ENCODE measurements around the gene ALG8.
A peak's percentile ranks its signal among the peaks of the same experiment; 100 is the strongest.
"Not testable (repeated sequence)": the region's sequence is repeated elsewhere in the genome, so short reads cannot be mapped to it uniquely, and the experiment has no call there.

ALG8 gene

DNA sequence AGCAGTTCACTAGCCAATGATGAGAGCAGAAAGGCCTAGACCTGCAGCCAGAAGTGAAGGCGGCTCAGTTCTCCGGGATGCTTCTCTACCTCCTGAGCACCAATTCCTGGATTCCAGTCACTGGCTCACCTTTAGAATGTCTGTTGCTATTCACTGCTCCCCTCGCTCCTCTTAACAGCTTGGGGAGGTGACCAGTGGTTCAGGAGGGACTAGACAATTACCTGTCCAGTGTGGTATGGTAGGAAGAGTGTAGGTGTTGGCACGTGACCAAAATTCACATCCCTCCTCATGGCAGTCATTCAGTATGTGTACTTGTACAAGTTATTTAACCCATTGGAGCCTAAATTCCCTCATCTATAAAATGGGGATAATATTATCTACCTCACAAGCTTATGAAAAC lies 71.7 kb downstream of the ALG8 start:
- DNase-seq = no peak

DNA sequence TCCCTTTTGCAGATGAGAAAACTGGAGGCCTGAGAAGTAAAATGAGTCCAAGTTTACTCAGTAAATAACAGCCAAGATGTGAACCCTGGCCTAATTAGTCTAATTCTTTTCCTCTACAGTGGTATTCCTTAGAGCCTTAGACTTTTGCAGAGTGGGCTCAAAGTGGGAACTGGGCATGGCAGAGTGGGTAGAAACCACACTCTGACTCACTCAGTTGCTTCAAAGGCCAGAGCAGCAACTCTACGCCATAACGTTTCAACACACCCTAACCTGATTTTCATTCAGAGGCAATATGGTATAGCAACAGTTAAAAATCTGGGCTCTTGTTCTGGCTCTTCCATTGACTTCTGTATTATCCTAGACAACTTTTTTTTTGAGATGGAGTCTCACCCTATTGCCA lies 73.0 kb downstream of the ALG8 start:
- DNase-seq = no peak

DNA sequence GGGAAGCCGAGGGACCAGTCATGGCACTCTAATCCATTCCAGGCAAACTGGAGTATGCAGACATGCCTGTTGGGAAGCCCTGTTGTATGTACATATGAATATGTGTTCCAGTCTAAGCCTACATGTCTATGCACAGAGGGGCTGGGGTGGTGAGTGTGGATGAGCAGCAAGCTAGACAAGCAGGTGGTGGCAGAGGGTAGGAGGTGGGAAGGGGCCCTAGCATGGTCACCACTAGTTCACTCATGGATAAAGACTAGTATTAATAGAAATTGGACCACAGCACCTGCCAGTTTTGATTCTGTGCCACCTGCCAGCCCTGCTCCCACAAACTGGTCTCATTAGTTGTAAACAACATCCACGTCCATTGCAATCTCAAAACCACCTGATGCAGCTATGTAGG lies 74.2 kb downstream of the ALG8 start:
- DNase-seq = no peak

DNA sequence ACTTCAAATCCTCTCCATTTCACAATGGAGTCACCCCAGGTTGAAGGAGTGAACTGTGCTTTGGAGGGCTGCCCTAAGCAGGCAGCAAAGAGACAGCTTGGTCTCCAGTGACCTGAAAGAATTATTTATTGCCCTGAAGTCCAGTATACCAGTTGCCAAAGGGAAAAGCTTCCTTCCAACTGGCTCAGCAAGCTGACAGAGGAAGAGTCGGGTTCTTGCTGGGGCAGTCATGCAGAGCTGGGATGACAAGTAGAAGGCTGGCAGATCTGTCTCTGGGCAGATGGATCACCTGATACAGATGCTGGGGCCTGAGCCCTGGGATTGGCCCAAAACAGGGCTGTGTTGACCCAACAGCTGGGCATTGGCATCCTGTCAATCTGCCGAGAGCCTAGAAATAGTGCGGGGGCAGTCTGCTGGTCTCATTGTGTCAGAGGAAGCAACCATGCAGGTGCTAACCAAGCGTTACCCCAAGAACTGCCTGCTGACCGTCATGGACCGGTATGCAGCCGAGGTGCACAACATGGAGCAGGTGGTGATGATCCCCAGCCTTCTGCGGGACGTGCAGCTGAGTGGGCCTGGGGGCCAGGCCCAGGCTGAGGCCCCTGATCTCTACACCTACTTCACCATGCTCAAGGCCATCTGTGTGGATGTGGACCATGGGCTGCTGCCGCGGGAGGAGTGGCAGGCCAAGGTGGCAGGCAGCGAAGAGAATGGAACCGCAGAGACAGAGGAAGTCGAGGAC lies 75.8 kb downstream of the ALG8 start, which contains the start of gene THRSP:
Gene THRSP (plus strand): TSS at position 422 of the 742 bp plus-strand sequence. CDS start 21 bp downstream, at position 443.
- DNase-seq = no peak

DNA sequence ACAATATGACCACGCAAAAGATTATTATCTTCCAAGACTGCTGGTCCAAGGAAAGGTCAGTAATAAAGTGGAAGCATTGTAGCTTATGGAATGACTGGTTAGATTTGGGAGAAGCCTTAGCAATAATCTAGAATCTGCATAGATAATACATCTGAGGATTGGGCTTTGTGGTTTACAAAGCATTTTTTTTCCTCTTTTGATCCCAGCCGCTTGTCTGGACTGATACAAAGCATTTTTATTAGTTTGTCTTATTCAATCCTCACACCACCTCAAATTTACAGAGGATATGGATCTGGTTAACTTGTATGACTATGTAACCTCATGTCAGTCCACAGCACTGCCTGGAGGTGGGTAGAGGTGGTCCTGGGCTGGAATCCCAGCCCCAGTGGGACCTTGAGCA lies 76.8 kb downstream of the ALG8 start:
- no peak for DNase-seq

DNA sequence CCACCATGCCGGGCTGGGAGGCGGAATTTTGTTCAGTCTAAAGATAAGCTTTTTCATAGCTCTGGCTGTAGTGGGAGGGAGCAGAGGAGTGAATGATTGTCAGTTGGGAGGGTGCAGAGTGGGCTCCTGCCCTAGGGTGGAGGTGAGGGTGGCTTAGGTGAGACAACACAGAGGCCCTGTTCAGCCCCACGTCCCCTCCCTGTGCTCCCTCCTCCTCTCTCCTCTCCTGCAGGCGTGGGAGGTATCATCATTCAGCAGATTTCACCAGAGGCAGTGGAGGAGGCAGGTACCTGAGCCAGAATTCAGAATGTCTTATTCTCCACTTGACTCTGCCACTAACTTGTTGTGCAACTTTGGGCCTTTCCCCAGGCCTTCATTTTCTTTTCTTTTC lies 77.5 kb downstream of the ALG8 start:
- DNase-seq = no peak

DNA sequence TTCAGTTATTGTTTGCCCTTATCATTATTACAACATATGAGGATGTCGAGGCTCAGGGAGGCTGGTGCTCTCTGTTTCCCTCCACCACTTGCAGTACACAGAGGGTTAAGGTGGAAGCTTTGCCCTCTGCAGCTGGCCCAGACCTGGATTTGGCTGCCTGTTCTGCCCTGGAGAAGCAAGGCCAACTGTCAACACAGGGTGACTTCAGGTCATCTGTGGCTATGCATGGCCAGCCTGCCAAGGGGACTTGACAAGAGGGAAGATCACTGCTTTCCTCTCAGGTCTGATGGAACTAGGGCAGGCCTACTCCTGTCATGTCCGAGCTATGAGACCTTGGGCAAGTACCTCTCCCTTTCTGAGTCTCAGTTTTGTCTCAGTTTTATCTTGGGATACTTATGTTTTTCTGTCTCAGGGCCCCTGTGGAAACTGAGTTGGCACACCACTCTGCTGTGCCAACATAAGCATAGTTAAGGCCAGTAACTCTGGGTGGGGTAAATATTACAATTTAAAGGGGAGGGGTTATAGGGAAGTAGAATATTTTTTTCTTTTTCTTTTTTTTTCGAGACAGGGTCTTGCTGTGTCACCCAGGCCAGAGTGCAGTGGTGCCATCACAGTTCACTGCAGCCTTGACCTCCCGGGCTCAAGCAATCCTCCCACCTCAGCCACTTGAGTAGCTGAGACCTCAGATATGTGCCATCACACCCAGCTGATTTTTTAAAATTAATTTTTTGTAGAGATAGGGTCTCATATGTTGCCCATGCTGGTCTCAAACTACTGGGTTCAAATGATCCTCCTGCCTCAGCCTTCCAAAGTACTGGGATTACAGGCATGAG lies 78.1 kb downstream of the ALG8 start:
- DNase-seq = no peak

DNA sequence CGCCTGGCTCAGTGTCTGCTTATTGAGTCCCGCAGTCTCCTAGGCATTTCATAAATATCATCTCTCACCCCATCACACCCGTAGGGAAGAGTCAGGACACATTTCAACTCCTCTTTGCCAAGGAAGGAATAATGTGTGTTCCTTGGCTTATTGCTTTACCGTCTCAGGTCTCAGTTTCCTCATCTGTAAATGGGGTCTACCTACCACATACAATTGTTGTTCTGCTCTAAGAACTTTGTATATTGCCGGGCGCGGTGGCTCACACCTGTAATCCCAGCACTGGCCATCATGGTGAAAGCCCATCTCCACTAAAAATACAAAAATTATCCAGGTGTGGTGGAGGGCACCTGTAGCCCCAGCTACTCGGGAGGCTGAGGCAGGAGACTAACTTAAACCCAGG lies 78.9 kb downstream of the ALG8 start:
- DNase-seq = no peak

DNA sequence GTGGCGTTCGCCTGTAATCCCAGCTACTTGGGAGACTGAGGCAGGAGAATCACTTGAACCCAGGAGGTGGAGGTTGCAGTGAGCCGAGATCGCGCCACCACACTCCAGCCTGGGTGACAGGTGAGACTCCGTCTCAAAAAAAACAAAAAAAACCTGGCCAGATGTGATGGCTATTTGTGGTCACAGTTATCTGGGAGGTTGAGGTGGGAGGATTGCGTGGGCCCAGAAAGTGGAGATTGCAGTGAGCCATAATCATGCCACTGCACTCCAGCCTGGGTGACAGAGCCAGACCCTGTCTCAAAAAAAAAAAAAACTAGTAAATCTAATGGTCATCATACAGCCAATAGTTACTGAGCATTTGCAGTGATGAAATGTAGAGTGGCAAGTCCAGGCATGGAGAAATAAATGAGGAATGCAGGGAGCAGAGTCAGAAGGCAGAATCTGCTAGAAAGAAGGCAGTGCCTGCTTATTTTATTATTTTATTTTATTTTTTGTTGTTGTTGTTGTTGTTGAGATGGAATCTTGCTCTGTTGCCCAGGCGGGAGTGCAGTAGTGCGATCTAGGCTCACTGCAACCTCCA lies 79.6 kb downstream of the ALG8 start:
- DNase-seq = not testable (repeated sequence)

DNA sequence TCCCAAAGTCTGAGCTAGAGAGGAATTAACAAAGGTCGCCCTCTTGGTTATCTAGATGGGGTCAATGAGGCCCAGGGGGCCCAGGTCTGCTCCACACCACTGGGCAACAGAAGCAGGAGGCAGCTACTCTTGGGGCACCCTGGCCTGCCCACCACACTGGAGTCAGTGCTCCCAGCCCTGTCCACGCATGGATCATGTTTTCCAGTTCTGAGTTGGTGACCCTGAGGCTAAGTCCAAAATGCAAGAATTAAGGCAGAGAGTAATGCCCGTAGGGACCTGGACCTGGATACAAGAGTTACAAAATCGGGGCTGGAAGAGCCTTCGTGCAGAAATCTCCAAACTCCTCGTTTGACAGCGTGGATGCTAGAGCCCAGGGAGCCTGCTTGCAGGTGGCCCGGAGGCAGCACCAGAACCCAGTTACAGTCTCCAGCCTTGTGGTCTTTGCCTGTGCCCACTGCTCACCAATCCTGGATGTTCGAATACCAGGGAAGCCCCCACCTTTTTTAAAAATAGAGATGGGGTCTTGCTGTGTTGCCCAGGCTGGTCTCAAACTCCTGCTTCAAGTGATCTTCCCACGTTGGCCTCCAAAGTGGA lies 81.9 kb downstream of the ALG8 start:
- DNase-seq = no peak

DNA sequence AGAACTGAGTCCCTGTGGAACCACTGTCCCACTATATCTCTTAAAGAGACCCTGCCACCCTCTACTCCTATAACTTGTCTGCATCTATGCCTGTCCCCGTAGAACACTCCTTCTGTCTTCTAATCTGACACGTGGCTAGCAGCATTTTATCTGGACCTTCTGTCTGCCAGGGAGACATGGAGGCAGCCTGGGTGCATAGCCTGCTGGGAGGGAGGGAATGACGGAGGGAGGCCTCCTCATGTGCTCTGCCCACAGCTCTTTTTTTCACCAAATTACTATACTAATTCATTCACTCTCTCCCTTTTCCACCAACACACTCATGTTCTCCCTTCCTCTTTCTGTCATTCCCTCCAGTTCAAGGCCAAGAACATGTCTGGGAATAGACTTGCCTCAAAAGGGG lies 83.3 kb downstream of the ALG8 start:
- no peak for DNase-seq

DNA sequence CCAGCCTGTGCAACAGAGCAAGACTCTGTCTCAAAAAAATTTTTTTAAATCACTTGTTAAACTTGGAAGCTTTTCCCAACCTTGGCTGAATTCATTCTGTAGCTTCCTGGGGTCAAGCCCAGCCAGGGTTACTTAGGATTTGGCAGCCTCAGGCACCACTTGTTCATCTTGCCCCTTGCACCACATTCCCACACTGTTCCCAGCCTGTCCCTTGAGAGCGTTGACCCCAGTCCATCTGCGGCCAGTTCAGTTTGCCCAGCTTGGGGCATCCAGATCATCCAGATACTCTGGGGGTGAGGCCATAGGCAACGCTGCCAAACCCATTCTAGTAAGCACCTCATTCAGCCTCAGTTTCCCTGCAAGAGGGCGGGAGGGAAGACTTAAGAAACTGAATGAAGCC lies 84.5 kb downstream of the ALG8 start:
- no peak for DNase-seq

DNA sequence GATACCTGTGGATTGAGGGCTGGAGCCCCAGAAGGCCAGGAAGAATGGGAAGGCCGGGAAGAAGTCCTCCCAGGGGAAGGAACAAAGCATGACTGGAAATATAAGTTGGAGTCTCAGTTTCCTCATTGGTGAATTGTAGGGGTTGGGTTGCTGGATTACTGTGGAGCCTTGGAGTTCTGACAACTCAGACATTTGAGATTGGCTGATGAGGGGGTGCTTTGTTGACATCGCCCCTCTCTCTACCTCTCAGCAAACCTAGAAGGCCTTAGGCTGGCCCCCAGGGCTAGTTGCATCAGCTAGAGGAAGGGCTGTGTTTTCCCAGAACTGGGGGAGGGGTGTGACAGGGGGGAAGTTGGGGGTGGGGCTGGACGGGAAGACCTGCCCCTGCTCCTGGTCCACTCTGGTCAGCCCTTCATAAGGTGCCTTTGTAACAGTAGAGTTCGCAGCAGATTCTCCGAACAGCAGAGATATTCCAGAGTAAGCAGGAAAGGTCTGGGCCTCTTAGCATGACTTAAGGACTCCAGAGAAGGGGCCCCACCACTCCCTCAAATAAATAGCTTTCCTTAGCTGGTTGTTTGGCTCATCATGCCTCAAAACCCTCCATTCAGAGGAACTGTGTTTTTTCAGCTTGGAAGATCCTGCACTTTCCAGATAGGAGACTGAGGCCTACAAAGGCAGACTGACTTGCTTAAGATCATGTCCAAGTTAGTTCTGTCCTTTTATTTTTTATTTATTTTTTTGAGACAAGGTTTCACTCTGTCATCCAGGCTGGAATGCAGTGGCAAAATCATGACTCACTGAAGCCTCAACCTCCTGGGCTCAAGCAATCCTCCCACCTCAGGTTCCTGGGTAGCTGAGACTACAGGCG lies 88.2 kb downstream of the ALG8 start:
- DNase-seq = peak; percentile 83

All from fibroblast of skin of back (primary cell).